Measurements from ENCODE around the gene FAF1.
"Not testable (repeated sequence)": the region's sequence is repeated elsewhere in the genome, so short reads cannot be mapped to it uniquely, and the experiment has no call there.

Gene FAF1

GRCh38 chr1:50940291-50940690 lies 19.8 kb downstream of the FAF1 start:
- TF ChIP-seq, protein P1, sequence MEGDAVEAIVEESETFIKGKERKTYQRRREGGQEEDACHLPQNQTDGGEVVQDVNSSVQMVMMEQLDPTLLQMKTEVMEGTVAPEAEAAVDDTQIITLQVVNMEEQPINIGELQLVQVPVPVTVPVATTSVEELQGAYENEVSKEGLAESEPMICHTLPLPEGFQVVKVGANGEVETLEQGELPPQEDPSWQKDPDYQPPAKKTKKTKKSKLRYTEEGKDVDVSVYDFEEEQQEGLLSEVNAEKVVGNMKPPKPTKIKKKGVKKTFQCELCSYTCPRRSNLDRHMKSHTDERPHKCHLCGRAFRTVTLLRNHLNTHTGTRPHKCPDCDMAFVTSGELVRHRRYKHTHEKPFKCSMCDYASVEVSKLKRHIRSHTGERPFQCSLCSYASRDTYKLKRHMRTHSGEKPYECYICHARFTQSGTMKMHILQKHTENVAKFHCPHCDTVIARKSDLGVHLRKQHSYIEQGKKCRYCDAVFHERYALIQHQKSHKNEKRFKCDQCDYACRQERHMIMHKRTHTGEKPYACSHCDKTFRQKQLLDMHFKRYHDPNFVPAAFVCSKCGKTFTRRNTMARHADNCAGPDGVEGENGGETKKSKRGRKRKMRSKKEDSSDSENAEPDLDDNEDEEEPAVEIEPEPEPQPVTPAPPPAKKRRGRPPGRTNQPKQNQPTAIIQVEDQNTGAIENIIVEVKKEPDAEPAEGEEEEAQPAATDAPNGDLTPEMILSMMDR (IDR thresholded peaks at IDR 0.05; ENCODE audit: insufficient read depth, low read length, poor library complexity, severe bottlenecking) = no peak
- TF ChIP-seq EZH2phosphoT487 (conservative IDR thresholded peaks at IDR 0.05; ENCODE audit: low read length) = no peak
- Histone ChIP-seq H3K27ac (ENCODE audit: low read depth, low read length) (no peak overlapping the region), H3K9me2 (replicated peaks; ENCODE audit: insufficient read depth, low read length) (no peaks in the 10 kb centered on the region), H4K20me1 (ENCODE audit: low read depth, low read length) (no peaks in the 10 kb centered on the region), H2AFZ (ENCODE audit: low read depth, low read length, severe bottlenecking) (no peak overlapping the region), H3F3A (ENCODE audit: insufficient read depth) (no peaks in the 10 kb centered on the region), H3K9me3 (ENCODE audit: insufficient read depth, low read length) (no peaks in the 10 kb centered on the region), H3K4me3 (ENCODE audit: insufficient read depth, low read length, poor library complexity, severe bottlenecking) (no peak overlapping the region), H3K79me2 (ENCODE audit: insufficient read depth, low read length) (peaks cover 99% of the 10 kb centered on the region), H3K36me3 (ENCODE audit: low read length) (no peaks in the 10 kb centered on the region), H3K27me3 (ENCODE audit: low read length) (no peaks in the 10 kb centered on the region), H3K4me2 (ENCODE audit: low read depth, low read length, poor library complexity, severe bottlenecking) (no peak overlapping the region), H3K9ac (ENCODE audit: low read length) (no peak overlapping the region)

DNA sequence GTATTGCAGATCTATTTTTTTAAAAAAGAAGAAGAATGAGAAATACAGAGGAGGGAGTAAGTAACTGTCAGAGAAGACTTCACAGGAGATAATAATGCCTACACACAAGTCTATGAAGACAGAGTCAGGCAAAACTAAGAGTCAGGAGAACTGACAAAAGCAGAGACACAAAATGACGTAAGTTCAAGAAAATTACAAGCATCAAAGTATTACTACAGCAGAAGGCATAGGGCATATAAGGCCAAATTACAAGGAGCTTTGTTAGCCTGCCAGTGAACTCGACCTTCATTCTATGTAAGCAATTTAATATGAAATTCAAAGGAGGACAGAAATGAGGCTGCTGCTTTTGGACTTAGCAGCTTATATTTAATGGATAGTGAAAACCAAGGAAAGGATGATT lies 23.7 kb downstream of the FAF1 start:
- Histone ChIP-seq H3K27me3 (ENCODE audit: low read length) (no peaks in the 10 kb centered on the region), H2AFZ (ENCODE audit: low read depth, low read length, severe bottlenecking) (no peak overlapping the region), H3K4me2 (ENCODE audit: low read depth, low read length, poor library complexity, severe bottlenecking) (no peak overlapping the region), H4K20me1 (ENCODE audit: low read depth, low read length) (no peaks in the 10 kb centered on the region), H3K9me2 (replicated peaks; ENCODE audit: insufficient read depth, low read length) (no peaks in the 10 kb centered on the region), H3K4me3 (ENCODE audit: insufficient read depth, low read length, poor library complexity, severe bottlenecking) (no peak overlapping the region), H3K36me3 (ENCODE audit: low read length) (no peaks in the 10 kb centered on the region), H3F3A (ENCODE audit: insufficient read depth) (no peaks in the 10 kb centered on the region), H3K79me2 (ENCODE audit: insufficient read depth, low read length) (peaks cover 95% of the 10 kb centered on the region), H3K9me3 (ENCODE audit: insufficient read depth, low read length) (no peaks in the 10 kb centered on the region), H3K27ac (ENCODE audit: low read depth, low read length) (no peak overlapping the region), H3K9ac (ENCODE audit: low read length) (no peak overlapping the region)
- TF ChIP-seq, protein P1 (IDR thresholded peaks at IDR 0.05; ENCODE audit: insufficient read depth, low read length, poor library complexity, severe bottlenecking) = no peak
- TF ChIP-seq EZH2phosphoT487 (conservative IDR thresholded peaks at IDR 0.05; ENCODE audit: low read length) = no peak

GRCh38 chr1:50935276-50935675 lies 24.8 kb downstream of the FAF1 start:
- H3K4me2 ChIP-seq (ENCODE audit: low read depth, low read length, poor library complexity, severe bottlenecking); H3K9me3 ChIP-seq (ENCODE audit: insufficient read depth, low read length); H3K9ac ChIP-seq (ENCODE audit: low read length); H3F3A ChIP-seq (ENCODE audit: insufficient read depth); H3K4me3 ChIP-seq (ENCODE audit: insufficient read depth, low read length, poor library complexity, severe bottlenecking); H3K27ac ChIP-seq (ENCODE audit: low read depth, low read length); H3K9me2 ChIP-seq (replicated peaks; ENCODE audit: insufficient read depth, low read length); H3K27me3 ChIP-seq (ENCODE audit: low read length); H3K36me3 ChIP-seq (ENCODE audit: low read length); H4K20me1 ChIP-seq (ENCODE audit: low read depth, low read length); H2AFZ ChIP-seq (ENCODE audit: low read depth, low read length, severe bottlenecking): not testable (repeated sequence)
- peaks cover 91% of the 10 kb centered on the region for H3K79me2 ChIP-seq (ENCODE audit: insufficient read depth, low read length)

DNA sequence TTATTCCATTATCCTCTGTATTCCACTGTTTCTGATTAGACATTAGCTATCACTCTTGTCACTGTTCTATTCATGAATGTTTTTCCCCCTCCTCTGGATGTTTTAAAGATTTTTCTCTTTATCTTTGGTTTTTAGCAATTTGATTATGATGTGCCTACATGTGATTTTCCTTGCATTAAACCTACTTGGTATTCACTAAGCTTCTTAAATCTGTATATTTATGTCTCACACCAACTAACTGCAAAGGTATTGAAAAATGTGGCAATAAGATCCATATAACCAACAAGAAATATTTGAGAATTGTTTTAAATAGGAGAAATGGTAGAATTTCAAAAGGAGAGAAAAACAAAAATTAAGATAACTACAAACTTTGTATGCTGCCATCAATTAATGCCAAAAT lies 25.2 kb downstream of the FAF1 start:
- no peak overlapping the region for H2AFZ ChIP-seq (ENCODE audit: low read depth, low read length, severe bottlenecking)
- no peak overlapping the region for H3K4me3 ChIP-seq (ENCODE audit: insufficient read depth, low read length, poor library complexity, severe bottlenecking)
- H3K27me3 ChIP-seq (ENCODE audit: low read length) = no peaks in the 10 kb centered on the region
- H3K79me2 ChIP-seq (ENCODE audit: insufficient read depth, low read length) = peaks cover 91% of the 10 kb centered on the region
- H3K9me3 ChIP-seq (ENCODE audit: insufficient read depth, low read length) = no peaks in the 10 kb centered on the region
- peaks cover under 1% of the 10 kb centered on the region; the same call in 1 of the 2 replicates for H4K20me1 ChIP-seq (ENCODE audit: low read depth, low read length)
- no peak for TF ChIP-seq EZH2phosphoT487 (conservative IDR thresholded peaks at IDR 0.05; ENCODE audit: low read length)
- TF ChIP-seq, protein P1 (IDR thresholded peaks at IDR 0.05; ENCODE audit: insufficient read depth, low read length, poor library complexity, severe bottlenecking) = no peak
- no peaks in the 10 kb centered on the region for H3K36me3 ChIP-seq (ENCODE audit: low read length)
- H3K9ac ChIP-seq (ENCODE audit: low read length) = no peak overlapping the region
- H3K27ac ChIP-seq (ENCODE audit: low read depth, low read length) = no peak overlapping the region
- no peak overlapping the region for H3K4me2 ChIP-seq (ENCODE audit: low read depth, low read length, poor library complexity, severe bottlenecking)
- peaks cover under 1% of the 10 kb centered on the region; the same call in 1 of the 2 replicates for H3F3A ChIP-seq (ENCODE audit: insufficient read depth)
- H3K9me2 ChIP-seq (replicated peaks; ENCODE audit: insufficient read depth, low read length) = no peaks in the 10 kb centered on the region

DNA sequence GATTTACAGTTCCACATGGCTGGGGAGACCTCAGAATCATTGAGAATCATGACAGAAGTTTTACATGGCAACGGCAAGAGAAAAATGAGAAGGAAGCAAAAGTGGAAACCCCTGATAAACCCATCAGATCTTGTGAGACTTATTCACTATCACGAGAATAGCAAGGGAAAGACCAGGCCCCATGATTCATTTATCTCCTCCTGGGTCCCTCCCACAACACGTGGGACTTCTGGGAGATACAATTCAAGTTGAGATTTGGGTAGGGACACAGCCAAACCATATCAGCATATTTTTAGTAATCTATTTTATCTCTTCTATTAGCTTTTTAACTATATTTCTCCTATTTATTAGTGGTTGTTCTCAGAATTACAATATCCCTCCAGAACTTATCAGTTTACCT lies 26.3 kb downstream of the FAF1 start:
- not testable (repeated sequence) for H3K27ac ChIP-seq (ENCODE audit: low read depth, low read length); H3K4me2 ChIP-seq (ENCODE audit: low read depth, low read length, poor library complexity, severe bottlenecking); H4K20me1 ChIP-seq (ENCODE audit: low read depth, low read length); H3K9me2 ChIP-seq (replicated peaks; ENCODE audit: insufficient read depth, low read length); H3K4me3 ChIP-seq (ENCODE audit: insufficient read depth, low read length, poor library complexity, severe bottlenecking); H3K27me3 ChIP-seq (ENCODE audit: low read length); H3K36me3 ChIP-seq (ENCODE audit: low read length); H2AFZ ChIP-seq (ENCODE audit: low read depth, low read length, severe bottlenecking); H3K9me3 ChIP-seq (ENCODE audit: insufficient read depth, low read length); H3F3A ChIP-seq (ENCODE audit: insufficient read depth); H3K9ac ChIP-seq (ENCODE audit: low read length)
- peaks cover 92% of the 10 kb centered on the region for H3K79me2 ChIP-seq (ENCODE audit: insufficient read depth, low read length)

- not testable (repeated sequence) for H3K4me3 ChIP-seq (ENCODE audit: insufficient read depth, low read length, poor library complexity, severe bottlenecking); H4K20me1 ChIP-seq (ENCODE audit: low read depth, low read length); H3K36me3 ChIP-seq (ENCODE audit: low read length); H3K9me3 ChIP-seq (ENCODE audit: insufficient read depth, low read length); H3K4me2 ChIP-seq (ENCODE audit: low read depth, low read length, poor library complexity, severe bottlenecking); H3K27me3 ChIP-seq (ENCODE audit: low read length); H3K9me2 ChIP-seq (replicated peaks; ENCODE audit: insufficient read depth, low read length); H3K27ac ChIP-seq (ENCODE audit: low read depth, low read length); H3K9ac ChIP-seq (ENCODE audit: low read length); H3F3A ChIP-seq (ENCODE audit: insufficient read depth); H2AFZ ChIP-seq (ENCODE audit: low read depth, low read length, severe bottlenecking)
- H3K79me2 ChIP-seq (ENCODE audit: insufficient read depth, low read length) = peaks cover 92% of the 10 kb centered on the region
Measured at GRCh38 chr1:50932043-50932442, 28.0 kb downstream of the FAF1 start.
